SU-DHL-6 (cell line): ENCODE data around the gene PANK2.
A peak's percentile ranks its signal among the peaks of the same experiment; 100 is the strongest.

Experiments
- H2AFZ ChIP-seq: fragments of 200-600 bp; sonication (generic); 2 replicates; pipeline ENCODE4 v1.6.1; 2014; ENCODE audit warnings: low read depth, mild to moderate bottlenecking, moderate library complexity, mixed read lengths, antibody characterized with exemption, low read length; ENCODE audit not compliant: severe bottlenecking
- H3F3A ChIP-seq: fragments of 200-600 bp; shearing (Covaris generic); 2 replicates; pipeline ENCODE4 v1.6.0; 2016; ENCODE audit warnings: antibody characterized with exemption, mild to moderate bottlenecking; ENCODE audit not compliant: insufficient read depth
- H3K27ac ChIP-seq: fragments of 200-600 bp; sonication (generic); 2 replicates; pipeline ENCODE4 v1.5.1; 2016; ENCODE audit warnings: low read depth, mild to moderate bottlenecking, low read length, moderate library complexity, mixed read lengths
- H3K27me3 ChIP-seq: fragments of 200-600 bp; sonication (generic), shearing (Covaris generic); 2 replicates; pipeline ENCODE4 v1.6.0; 2014; ENCODE audit warnings: mild to moderate bottlenecking, low read length
- H3K36me3 ChIP-seq: fragments of 200-600 bp; sonication (generic); 2 replicates; pipeline ENCODE4 v1.6.1; 2014; ENCODE audit warnings: mild to moderate bottlenecking, low read length, mixed read lengths
- H3K4me2 ChIP-seq: fragments of 300-600, 200-600 bp; shearing (Covaris generic), sonication (generic); 2 replicates; pipeline ENCODE4 v1.6.0; 2014; ENCODE audit warnings: low read length, low read depth, mild to moderate bottlenecking; ENCODE audit not compliant: poor library complexity, severe bottlenecking
- H3K4me3 ChIP-seq: fragments of 200-600 bp; sonication (generic); 2 replicates; pipeline ENCODE4 v1.5.1; 2014; ENCODE audit warnings: antibody characterized with exemption, low read length, mild to moderate bottlenecking, mixed read lengths; ENCODE audit not compliant: insufficient read depth, poor library complexity, severe bottlenecking
- H3K79me2 ChIP-seq: fragments of 200-600 bp; sonication (generic); 2 replicates; pipeline ENCODE4 v1.6.1; 2014; ENCODE audit warnings: mild to moderate bottlenecking, low read length, moderate library complexity; ENCODE audit not compliant: insufficient read depth
- H3K9ac ChIP-seq: fragments of 200-600 bp; sonication (generic); 2 replicates; pipeline ENCODE4 v1.7.0; 2014; ENCODE audit warnings: mild to moderate bottlenecking, low read length
- H3K9me2 ChIP-seq: fragments of 200-600 bp; sonication (generic); replicated peaks from 2 replicates; pipeline ENCODE4 v1.6.1; 2014; ENCODE audit warnings: low read length; ENCODE audit not compliant: insufficient read depth
- H3K9me3 ChIP-seq: fragments of 200-600 bp; sonication (generic); 2 replicates; pipeline ENCODE4 v1.6.1; 2014; ENCODE audit warnings: low read length, mixed read lengths; ENCODE audit not compliant: insufficient read depth
- H4K20me1 ChIP-seq: fragments of 200-600 bp; sonication (generic); 2 replicates; pipeline ENCODE4 v1.6.1; 2014; ENCODE audit warnings: low read depth, mild to moderate bottlenecking, antibody characterized with exemption, low read length, moderate library complexity, mixed read lengths
- CTCF ChIP-seq: fragments of 200-600 bp; sonication (generic); IDR thresholded peaks from one replicate; pipeline ENCODE4 v1.5.1; 2017; ENCODE audit warnings: antibody characterized with exemption, mild to moderate bottlenecking, low read length, moderate library complexity; ENCODE audit not compliant: insufficient read depth, poor library complexity, severe bottlenecking
- EZH2phosphoT487 ChIP-seq: fragments of 200-600 bp; sonication (generic), shearing (Covaris generic); conservative IDR thresholded peaks from 2 replicates; pipeline ENCODE4 v1.6.1; 2018; ENCODE audit warnings: mild to moderate bottlenecking, antibody characterized with exemption, low read length, moderate library complexity, mixed read lengths

PANK2 gene

DNA sequence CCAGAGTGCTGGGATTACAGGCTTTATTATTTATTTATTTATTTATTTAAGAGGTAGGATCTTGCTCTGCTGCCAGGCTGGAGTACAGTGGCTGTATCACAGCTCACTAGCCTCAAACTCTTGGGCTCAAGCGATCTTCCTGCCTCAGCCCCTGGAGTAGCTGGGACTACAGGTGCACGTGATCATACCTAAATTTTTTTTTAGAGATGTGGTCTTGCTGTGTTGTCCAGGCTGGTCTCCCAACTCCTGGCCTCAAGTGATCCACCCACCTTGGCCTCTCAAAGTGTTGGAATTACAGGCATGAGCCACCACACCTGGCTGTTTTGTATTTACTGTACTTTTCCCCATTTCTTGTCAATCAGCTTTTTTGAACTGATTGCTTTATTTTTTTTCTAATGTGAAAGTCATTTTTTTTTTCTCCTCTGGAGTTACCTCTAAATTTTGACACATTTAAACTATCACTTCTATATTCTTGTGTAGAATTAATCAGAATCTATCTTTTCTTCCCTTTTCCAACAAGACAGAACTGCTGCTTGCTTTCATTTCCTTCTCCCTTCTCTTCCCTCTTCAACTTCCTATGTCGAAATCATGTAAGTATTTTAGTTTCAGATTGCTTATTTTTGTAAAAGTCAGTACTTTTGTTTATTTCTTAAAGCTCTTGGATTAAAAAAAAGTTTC, 12.0 kb downstream of the PANK2 start:
- Histone ChIP-seq H3K79me2 (peaks cover 100% of the 10 kb centered on the region), H3K4me2 (peak overlapping the region; percentile 13), H3K27ac (no peak overlapping the region), H3K27me3 (no peaks in the 10 kb centered on the region), H3K36me3 (no peaks in the 10 kb centered on the region), H3K9ac (no peak overlapping the region), H2AFZ (no peak overlapping the region), H4K20me1 (peaks cover 43% of the 10 kb centered on the region), H3K4me3 (no peak overlapping the region), H3K9me3 (no peaks in the 10 kb centered on the region), H3K9me2 (no peaks in the 10 kb centered on the region), H3F3A (peaks cover 14% of the 10 kb centered on the region)
- TF ChIP-seq EZH2phosphoT487 = no peak
- TF ChIP-seq CTCF = no peak

GRCh38 chr20:3901706-3902440, 12.7 kb downstream of the PANK2 start:
- Histone ChIP-seq H3K9me3 (no peaks in the 10 kb centered on the region), H3K36me3 (no peaks in the 10 kb centered on the region), H3K4me3 (no peak overlapping the region), H3K4me2 (peak overlapping the region; percentile 13), H3K27me3 (no peaks in the 10 kb centered on the region), H4K20me1 (peaks cover 41% of the 10 kb centered on the region), H3K9me2 (no peaks in the 10 kb centered on the region), H3K79me2 (peaks cover 100% of the 10 kb centered on the region), H3F3A (peaks cover 8% of the 10 kb centered on the region), H2AFZ (no peak overlapping the region), H3K9ac (no peak overlapping the region), H3K27ac (no peak overlapping the region)
- TF ChIP-seq CTCF = no peak
- TF ChIP-seq EZH2phosphoT487 = no peak

DNA sequence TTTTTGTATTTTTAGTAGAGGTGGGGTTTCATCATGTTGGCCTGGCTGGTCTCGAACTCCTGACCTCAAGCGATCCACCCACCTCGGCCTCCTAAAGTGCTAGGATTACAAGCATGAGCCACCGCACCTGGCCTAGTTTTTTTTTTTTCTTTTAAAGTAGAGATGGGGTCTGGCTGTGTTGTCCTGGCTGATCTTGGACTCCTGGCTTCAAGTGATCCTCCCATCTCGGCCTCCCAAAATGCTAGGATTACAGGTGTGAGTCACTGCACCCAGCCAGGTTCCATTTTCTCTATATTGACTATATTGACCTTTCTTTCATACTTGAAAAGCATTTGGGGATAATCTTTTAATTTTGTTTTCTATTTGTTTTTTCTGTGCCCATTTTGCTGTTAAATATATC, 13.3 kb downstream of the PANK2 start:
- Histone ChIP-seq H3K4me3 (no peak overlapping the region), H3K9me3 (no peaks in the 10 kb centered on the region), H3K27me3 (no peaks in the 10 kb centered on the region), H3K9me2 (no peaks in the 10 kb centered on the region), H3F3A (peaks cover 8% of the 10 kb centered on the region), H3K9ac (no peak overlapping the region), H3K36me3 (no peaks in the 10 kb centered on the region), H4K20me1 (peaks cover 42% of the 10 kb centered on the region), H3K4me2 (no peak overlapping the region), H3K79me2 (peaks cover 100% of the 10 kb centered on the region), H2AFZ (no peak overlapping the region), H3K27ac (no peak overlapping the region)
- TF ChIP-seq EZH2phosphoT487 = no peak
- no peak for TF ChIP-seq CTCF
